Osteoblast (primary cell): ENCODE results near the gene DVL3. TPM values are rescaled to one million over a fixed set of nuclear protein-coding genes. Genes with fewer than 3 reads are reported as not detected.

ENCODE experiments used
- DNase-seq: peaks from one replicate; pipeline ENCODE4 v3.0.0; 2011; ENCODE audit warnings: low spot score, mixed read lengths; ENCODE audit not compliant: insufficient read length; ENCODE audit errors: missing footprints
- H2AFZ ChIP-seq: 2 replicates; pipeline ENCODE4 v1.6.0; 2011; ENCODE audit warnings: mild to moderate bottlenecking, low read length
- H3K27ac ChIP-seq: 2 replicates; pipeline ENCODE4 v1.5.1; 2011; ENCODE audit warnings: mild to moderate bottlenecking, low read depth, low read length, moderate library complexity
- H3K27me3 ChIP-seq: 2 replicates; pipeline ENCODE4 v1.6.0; 2012; ENCODE audit warnings: mild to moderate bottlenecking, control low read depth, inconsistent platforms, low read length, moderate library complexity; ENCODE audit not compliant: insufficient read depth
- H3K36me3 ChIP-seq: 2 replicates; pipeline ENCODE4 v1.5.1; 2011; ENCODE audit warnings: mild to moderate bottlenecking, low read length, control low read depth, moderate library complexity; ENCODE audit not compliant: insufficient read depth
- H3K4me1 ChIP-seq: 2 replicates; pipeline ENCODE4 v1.5.1; 2011; ENCODE audit warnings: mild to moderate bottlenecking, low read length, control low read depth, moderate library complexity; ENCODE audit not compliant: insufficient read depth
- H3K4me2 ChIP-seq: 2 replicates; pipeline ENCODE4 v1.6.0; 2011; ENCODE audit warnings: mild to moderate bottlenecking, low read length; ENCODE audit not compliant: insufficient read depth
- H3K4me3 ChIP-seq: fragments of 200-600 bp; sonication (generic); 3 replicates; pipeline ENCODE4 v1.5.1; 2012; ENCODE audit warnings: mild to moderate bottlenecking, low read length, inconsistent platforms; ENCODE audit not compliant: insufficient read depth
- H3K79me2 ChIP-seq: 2 replicates; pipeline ENCODE4 v1.6.0; 2012; ENCODE audit warnings: mild to moderate bottlenecking, low read length, control low read depth, inconsistent platforms; ENCODE audit not compliant: insufficient read depth
- H3K9me3 ChIP-seq: 2 replicates; pipeline ENCODE4 v1.5.1; 2011; ENCODE audit warnings: low read depth, low read length, control low read depth
- H4K20me1 ChIP-seq: 2 replicates; pipeline ENCODE4 v1.6.0; 2012; ENCODE audit warnings: mild to moderate bottlenecking, low read length, control low read depth; ENCODE audit not compliant: insufficient read depth
- total RNA-seq: library from RNA; depleted of rRNA; stranded (reverse); fragments of >200 nt; gene quantifications from 2 replicates; pipeline ENCODE4 v1.2.3, GENCODE V29; 2012
- TF ChIP-seq, protein P1 (sequence below): IDR thresholded peaks from 2 replicates; pipeline ENCODE4 v1.5.1; 2011; ENCODE audit warnings: mild to moderate bottlenecking, low read depth, low read length, moderate library complexity; ENCODE audit errors: extremely low read depth

Gene DVL3
- total RNA-seq, 1 donor, result 60.4 TPM

GRCh38 chr3:184209146-184209923 is 54.2 kb downstream of the DVL3 start:
- Histone ChIP-seq H3K79me2 (no peaks in the 10 kb centered on the region), H3K27me3 (peaks cover 10% of the 10 kb centered on the region), H3K9me3 (no peaks in the 10 kb centered on the region), H2AFZ (no peak overlapping the region), H3K4me3 (no peak overlapping the region), H3K36me3 (no peaks in the 10 kb centered on the region), H4K20me1 (no peaks in the 10 kb centered on the region), H3K27ac (no peak overlapping the region), H3K4me2 (no peak overlapping the region), H3K4me1 (no peaks in the 10 kb centered on the region)
- TF ChIP-seq, protein P1, sequence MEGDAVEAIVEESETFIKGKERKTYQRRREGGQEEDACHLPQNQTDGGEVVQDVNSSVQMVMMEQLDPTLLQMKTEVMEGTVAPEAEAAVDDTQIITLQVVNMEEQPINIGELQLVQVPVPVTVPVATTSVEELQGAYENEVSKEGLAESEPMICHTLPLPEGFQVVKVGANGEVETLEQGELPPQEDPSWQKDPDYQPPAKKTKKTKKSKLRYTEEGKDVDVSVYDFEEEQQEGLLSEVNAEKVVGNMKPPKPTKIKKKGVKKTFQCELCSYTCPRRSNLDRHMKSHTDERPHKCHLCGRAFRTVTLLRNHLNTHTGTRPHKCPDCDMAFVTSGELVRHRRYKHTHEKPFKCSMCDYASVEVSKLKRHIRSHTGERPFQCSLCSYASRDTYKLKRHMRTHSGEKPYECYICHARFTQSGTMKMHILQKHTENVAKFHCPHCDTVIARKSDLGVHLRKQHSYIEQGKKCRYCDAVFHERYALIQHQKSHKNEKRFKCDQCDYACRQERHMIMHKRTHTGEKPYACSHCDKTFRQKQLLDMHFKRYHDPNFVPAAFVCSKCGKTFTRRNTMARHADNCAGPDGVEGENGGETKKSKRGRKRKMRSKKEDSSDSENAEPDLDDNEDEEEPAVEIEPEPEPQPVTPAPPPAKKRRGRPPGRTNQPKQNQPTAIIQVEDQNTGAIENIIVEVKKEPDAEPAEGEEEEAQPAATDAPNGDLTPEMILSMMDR, result no peak
- DNase-seq, result no peak

DNA sequence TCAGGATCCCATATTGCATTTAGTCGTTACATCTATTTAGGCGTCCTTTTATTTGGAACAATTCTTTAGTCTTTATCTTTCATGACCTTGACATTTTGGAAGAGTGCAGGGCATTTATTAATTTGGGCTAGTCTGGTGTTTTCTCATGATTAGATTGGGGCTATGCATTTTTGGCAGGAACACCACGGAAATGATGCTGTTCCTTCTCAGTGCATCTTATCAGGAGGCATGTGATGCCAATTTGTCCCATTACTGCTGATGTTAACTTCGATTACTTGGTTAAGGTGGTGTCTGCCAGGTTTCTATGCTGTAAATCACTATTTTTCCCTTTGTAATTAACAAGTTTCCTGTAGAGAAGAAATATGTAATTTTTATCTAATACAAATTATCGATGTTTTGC is 56.1 kb downstream of the DVL3 start:
- Histone ChIP-seq H3K9me3 (no peaks in the 10 kb centered on the region), H3K79me2 (no peaks in the 10 kb centered on the region), H4K20me1 (no peaks in the 10 kb centered on the region), H3K4me3 (no peak overlapping the region), H3K27ac (no peak overlapping the region), H3K36me3 (no peaks in the 10 kb centered on the region), H2AFZ (no peak overlapping the region), H3K27me3 (peaks cover 13% of the 10 kb centered on the region), H3K4me2 (no peak overlapping the region), H3K4me1 (no peaks in the 10 kb centered on the region)
- TF ChIP-seq, protein P1, result no peak
- DNase-seq, result no peak

DNA sequence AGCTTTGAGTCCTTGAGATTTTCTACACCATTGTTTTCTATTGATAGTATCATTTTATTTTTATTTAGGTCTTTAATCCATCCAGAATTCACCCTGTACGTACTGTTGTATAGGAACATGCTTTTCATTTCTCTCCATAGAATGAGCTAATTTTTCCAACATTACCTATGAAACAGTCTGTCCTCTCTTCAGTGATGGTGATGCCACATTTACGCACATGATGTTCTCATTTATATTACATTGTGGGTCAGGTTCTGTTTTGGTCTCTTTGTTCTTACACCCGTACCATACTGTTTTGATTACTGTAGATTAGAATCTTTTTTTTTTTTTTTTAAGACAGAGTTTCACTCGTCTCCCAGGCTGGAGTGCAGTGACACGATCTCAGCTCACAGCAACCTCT is 56.5 kb downstream of the DVL3 start:
- no peak overlapping the region for H2AFZ ChIP-seq
- DNase-seq, result no peak

GRCh38 chr3:184218814-184219213 is 63.6 kb downstream of the DVL3 start:
- H3K4me3 ChIP-seq, result no peak overlapping the region
- no peaks in the 10 kb centered on the region for H3K9me3 ChIP-seq
- H4K20me1 ChIP-seq, result no peaks in the 10 kb centered on the region
- no peak overlapping the region for H2AFZ ChIP-seq
- H3K27me3 ChIP-seq, result peaks cover 9% of the 10 kb centered on the region
- no peak overlapping the region for H3K4me2 ChIP-seq
- DNase-seq, result peak; percentile 39
- H3K36me3 ChIP-seq, result no peaks in the 10 kb centered on the region
- H3K79me2 ChIP-seq, result no peaks in the 10 kb centered on the region
- H3K4me1 ChIP-seq, result no peaks in the 10 kb centered on the region
- TF ChIP-seq, protein P1, result no peak
- no peak overlapping the region for H3K27ac ChIP-seq

More for the DNA sequence above, 56.5 kb downstream of the DVL3 start:
- Histone ChIP-seq H3K27ac (no peak overlapping the region), H3K79me2 (no peaks in the 10 kb centered on the region), H3K9me3 (no peaks in the 10 kb centered on the region), H3K4me3 (no peak overlapping the region), H3K36me3 (no peaks in the 10 kb centered on the region), H3K4me2 (no peak overlapping the region), H3K27me3 (peaks cover 10% of the 10 kb centered on the region), H3K4me1 (no peaks in the 10 kb centered on the region), H4K20me1 (no peaks in the 10 kb centered on the region)
- TF ChIP-seq, protein P1, result no peak
